ENCODE measurements around the gene RBM15.

The RBM15 gene

DNA sequence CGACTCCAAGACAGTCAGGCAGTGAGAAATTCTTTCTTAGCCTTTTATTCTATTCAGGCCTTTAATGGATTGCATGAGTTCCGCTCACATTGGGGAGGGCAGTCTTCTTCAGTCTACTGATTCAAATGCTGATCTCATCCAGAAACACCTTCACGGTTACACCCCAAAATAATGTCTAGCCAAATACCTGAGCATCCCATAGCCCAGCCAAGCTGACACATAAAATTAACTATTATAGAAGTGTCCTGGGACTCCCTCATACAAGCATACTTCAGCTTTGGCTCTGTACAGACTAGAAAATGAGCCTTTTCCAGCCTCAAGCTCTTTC is 55.3 kb downstream of the RBM15 start:
- no peak for DNase-seq (ENCODE audit: low read depth in 2 of 2, low spot score in 1 of 2)
